OCI-LY1 (cell line): ENCODE results near the gene MAD2L1BP.
"Not testable (repeated sequence)": the region's sequence is repeated elsewhere in the genome, so short reads cannot be mapped to it uniquely, and the experiment has no call there.

Experiments used
- H2AFZ ChIP-seq: fragments of 200-600 bp; sonication (generic), shearing (Covaris generic); 2 replicates; pipeline ENCODE4 v1.6.0; 2014; ENCODE audit warnings: antibody characterized with exemption, mild to moderate bottlenecking, low read length
- H3F3A ChIP-seq: fragments of 200-600 bp; sonication (generic), shearing (Covaris generic); 2 replicates; pipeline ENCODE4 v1.6.0; 2014; ENCODE audit warnings: mild to moderate bottlenecking, antibody characterized with exemption, low read length, moderate library complexity; ENCODE audit not compliant: insufficient read depth
- H3K27ac ChIP-seq: fragments of 200-600 bp; sonication (generic); 2 replicates; pipeline ENCODE4 v1.5.1; 2014; ENCODE audit warnings: low read length, mixed run types, mild to moderate bottlenecking, low read depth; ENCODE audit not compliant: poor library complexity, severe bottlenecking
- H3K27me3 ChIP-seq: fragments of 200-600 bp; sonication (generic); 2 replicates; pipeline ENCODE4 v1.6.0; 2014; ENCODE audit warnings: antibody characterized with exemption, mild to moderate bottlenecking, low read length, moderate library complexity; ENCODE audit not compliant: insufficient read depth
- H3K36me3 ChIP-seq: fragments of 200-600 bp; sonication (generic); 2 replicates; pipeline ENCODE4 v1.6.1; 2014; ENCODE audit warnings: mild to moderate bottlenecking, antibody characterized with exemption, low read length, moderate library complexity, mixed read lengths; ENCODE audit not compliant: insufficient read depth
- H3K4me1 ChIP-seq: fragments of 200-600 bp; sonication (generic); 2 replicates; pipeline ENCODE4 v1.5.1; 2014; ENCODE audit warnings: mild to moderate bottlenecking, low read length, moderate library complexity; ENCODE audit not compliant: insufficient read depth, severe bottlenecking
- H3K4me2 ChIP-seq: fragments of 200-600 bp; sonication (generic), shearing (Covaris generic); 2 replicates; pipeline ENCODE4 v1.6.1; 2014; ENCODE audit warnings: low read length
- H3K4me3 ChIP-seq: fragments of 200-600 bp; sonication (generic); 2 replicates; pipeline ENCODE4 v1.5.1; 2014; ENCODE audit warnings: low read length, low read depth, mild to moderate bottlenecking, mixed read lengths; ENCODE audit not compliant: poor library complexity, severe bottlenecking
- H3K79me2 ChIP-seq: fragments of 200-600 bp; shearing (Covaris generic); 2 replicates; pipeline ENCODE4 v1.6.1; 2016; ENCODE audit warnings: mixed run types, low read length, mixed read lengths; ENCODE audit not compliant: insufficient read depth
- H3K9ac ChIP-seq: fragments of 200-600 bp; sonication (generic), shearing (Covaris generic); 2 replicates; pipeline ENCODE4 v1.6.1; 2014; ENCODE audit warnings: mild to moderate bottlenecking, low read length, mixed read lengths
- H3K9me2 ChIP-seq: fragments of 200-600 bp; sonication (generic), shearing (Covaris generic); 2 replicates; pipeline ENCODE4 v1.6.1; 2014; ENCODE audit warnings: low read depth, mild to moderate bottlenecking, low read length, mixed read lengths
- H3K9me3 ChIP-seq: fragments of 200-600 bp; shearing (Covaris generic); 2 replicates; pipeline ENCODE4 v1.6.1; 2014; ENCODE audit warnings: low read length, mixed read lengths
- H4K20me1 ChIP-seq: fragments of 200-600 bp; sonication (generic), shearing (Covaris generic); 2 replicates; pipeline ENCODE4 v1.6.0; 2016; ENCODE audit warnings: mild to moderate bottlenecking, low read length; ENCODE audit not compliant: insufficient read depth
- EZH2 ChIP-seq: fragments of 200-600 bp; sonication (generic), shearing (Covaris generic); IDR thresholded peaks from 2 replicates; pipeline ENCODE4 v1.8.0; 2017; ENCODE audit warnings: borderline replicate concordance, mixed run types, mild to moderate bottlenecking, antibody characterized with exemption, low read length, moderate library complexity, mixed read lengths
- TF ChIP-seq, protein P1 (sequence below): fragments of 200-600 bp; sonication (generic), shearing (Covaris generic); IDR thresholded peaks from 2 replicates; pipeline ENCODE4 v1.5.1; 2017; ENCODE audit warnings: mild to moderate bottlenecking, antibody characterized with exemption, low read length, moderate library complexity, mixed read lengths

MAD2L1BP gene

DNA sequence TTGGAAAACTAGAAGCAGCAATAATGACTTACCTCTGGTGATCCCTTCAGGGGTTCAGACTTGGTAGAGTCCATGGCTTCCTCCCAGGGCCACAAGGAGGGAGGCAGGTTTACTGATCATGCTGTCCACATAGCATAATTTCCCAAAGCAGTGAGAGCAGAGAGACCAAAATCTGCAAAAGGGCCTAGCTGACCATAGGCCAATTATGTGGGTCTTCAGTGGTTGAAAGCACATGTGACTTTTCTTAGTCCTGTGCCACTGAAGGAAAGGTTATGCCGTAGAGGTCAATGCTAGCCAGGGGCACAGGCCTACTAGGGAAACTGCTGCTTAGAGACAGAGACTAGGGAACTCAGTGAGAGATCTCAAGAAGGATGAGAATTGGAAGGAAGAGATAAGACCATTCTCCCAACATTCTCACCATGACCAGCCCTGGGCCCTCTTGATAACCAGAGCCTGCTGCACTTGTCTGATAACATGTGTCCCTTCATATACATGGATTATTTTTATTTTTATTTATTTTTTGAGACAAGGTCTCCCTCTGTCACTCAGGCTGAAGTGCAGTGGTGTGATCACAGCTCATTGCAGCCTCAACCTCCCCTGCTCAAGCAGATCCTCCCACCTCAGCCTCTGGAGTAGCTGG lies 4.5 kb upstream of the MAD2L1BP start:
- Histone ChIP-seq H3F3A (no peaks in the 10 kb centered on the region), H4K20me1 (no peaks in the 10 kb centered on the region), H3K27ac (peak overlapping the region; percentile 97), H3K9ac (no peak overlapping the region; the same call in 1 of the 2 replicates), H3K4me1 (peaks cover 38% of the 10 kb centered on the region), H3K9me3 (no peaks in the 10 kb centered on the region), H3K9me2 (no peaks in the 10 kb centered on the region), H3K79me2 (peaks cover 3% of the 10 kb centered on the region), H3K36me3 (peaks cover 8% of the 10 kb centered on the region; the same call in 1 of the 2 replicates), H2AFZ (no peak overlapping the region), H3K27me3 (no peaks in the 10 kb centered on the region), H3K4me2 (no peak overlapping the region), H3K4me3 (no peak overlapping the region)
- TF ChIP-seq, protein P1, sequence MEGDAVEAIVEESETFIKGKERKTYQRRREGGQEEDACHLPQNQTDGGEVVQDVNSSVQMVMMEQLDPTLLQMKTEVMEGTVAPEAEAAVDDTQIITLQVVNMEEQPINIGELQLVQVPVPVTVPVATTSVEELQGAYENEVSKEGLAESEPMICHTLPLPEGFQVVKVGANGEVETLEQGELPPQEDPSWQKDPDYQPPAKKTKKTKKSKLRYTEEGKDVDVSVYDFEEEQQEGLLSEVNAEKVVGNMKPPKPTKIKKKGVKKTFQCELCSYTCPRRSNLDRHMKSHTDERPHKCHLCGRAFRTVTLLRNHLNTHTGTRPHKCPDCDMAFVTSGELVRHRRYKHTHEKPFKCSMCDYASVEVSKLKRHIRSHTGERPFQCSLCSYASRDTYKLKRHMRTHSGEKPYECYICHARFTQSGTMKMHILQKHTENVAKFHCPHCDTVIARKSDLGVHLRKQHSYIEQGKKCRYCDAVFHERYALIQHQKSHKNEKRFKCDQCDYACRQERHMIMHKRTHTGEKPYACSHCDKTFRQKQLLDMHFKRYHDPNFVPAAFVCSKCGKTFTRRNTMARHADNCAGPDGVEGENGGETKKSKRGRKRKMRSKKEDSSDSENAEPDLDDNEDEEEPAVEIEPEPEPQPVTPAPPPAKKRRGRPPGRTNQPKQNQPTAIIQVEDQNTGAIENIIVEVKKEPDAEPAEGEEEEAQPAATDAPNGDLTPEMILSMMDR: no peak
- TF ChIP-seq EZH2: no peak

DNA sequence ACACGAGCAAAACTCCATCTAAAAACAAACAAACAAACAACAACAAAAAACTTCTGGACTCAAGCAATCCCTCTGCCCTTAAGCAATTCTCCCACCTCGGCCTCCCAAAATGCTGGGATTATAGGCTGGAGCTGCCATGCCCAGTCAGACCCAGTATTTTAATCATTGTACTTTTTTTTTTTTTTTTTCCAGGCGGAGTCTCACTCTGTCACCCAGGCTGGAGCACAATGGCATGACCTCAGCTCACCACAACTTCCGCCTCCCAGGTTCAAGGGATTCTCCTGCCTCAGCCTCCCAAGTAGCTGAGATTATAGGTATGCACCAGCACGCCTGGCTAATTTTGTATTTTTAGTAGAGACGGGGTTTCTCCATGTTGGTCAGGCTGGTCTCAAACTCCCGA lies 2.6 kb upstream of the MAD2L1BP start:
- peaks cover 43% of the 10 kb centered on the region for H3K4me1 ChIP-seq
- not testable (repeated sequence) for H4K20me1 ChIP-seq, H3K4me2 ChIP-seq, H3K9me2 ChIP-seq, H3F3A ChIP-seq, H3K9ac ChIP-seq, H2AFZ ChIP-seq, H3K36me3 ChIP-seq, H3K79me2 ChIP-seq, H3K27me3 ChIP-seq, H3K4me3 ChIP-seq, H3K27ac ChIP-seq, H3K9me3 ChIP-seq

DNA sequence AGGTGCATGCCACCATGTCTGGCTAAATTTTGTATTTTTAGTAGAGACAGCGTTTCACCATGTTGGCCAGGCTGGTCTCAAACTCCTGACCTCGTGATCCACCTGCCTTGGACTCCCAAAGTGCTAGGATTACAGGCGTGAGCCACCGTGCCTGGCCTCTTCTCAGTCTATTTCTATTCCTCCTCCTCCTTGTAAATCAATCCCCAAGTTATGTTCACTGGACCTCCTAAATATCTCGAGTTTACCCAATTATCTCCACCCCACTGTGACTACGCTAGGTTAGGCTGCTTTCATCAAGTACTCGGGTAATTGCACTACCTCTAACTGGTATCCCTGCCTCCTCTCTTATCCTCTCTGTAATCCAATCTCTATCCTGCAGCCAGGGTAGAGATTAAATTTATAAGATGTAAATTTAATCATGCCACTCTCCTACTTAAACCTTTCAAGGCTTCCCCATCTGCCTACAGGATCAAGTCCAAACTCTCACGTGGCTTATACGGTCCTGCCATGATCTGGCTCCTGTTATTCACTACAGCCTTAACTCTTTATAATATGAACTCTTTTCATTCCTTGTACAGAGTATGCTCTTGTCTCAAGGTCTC lies 837 bp upstream of the MAD2L1BP start:
- H3K36me3 ChIP-seq: peaks cover 22% of the 10 kb centered on the region
- H3K79me2 ChIP-seq: peaks cover 10% of the 10 kb centered on the region
- peak overlapping the region; percentile 74 for H3K27ac ChIP-seq
- no peak overlapping the region for H2AFZ ChIP-seq
- H3K4me1 ChIP-seq: peaks cover 44% of the 10 kb centered on the region
- H4K20me1 ChIP-seq: no peaks in the 10 kb centered on the region
- peak overlapping the region; percentile 99; the same call in 1 of the 2 replicates for H3K4me2 ChIP-seq
- H3K27me3 ChIP-seq: no peaks in the 10 kb centered on the region
- H3K9me3 ChIP-seq: no peaks in the 10 kb centered on the region
- no peak overlapping the region; the same call in 1 of the 2 replicates for H3K9ac ChIP-seq
- TF ChIP-seq, protein P1: no peak
- TF ChIP-seq EZH2: no peak
- no peak overlapping the region for H3K4me3 ChIP-seq
- no peaks in the 10 kb centered on the region for H3K9me2 ChIP-seq
- no peaks in the 10 kb centered on the region for H3F3A ChIP-seq

DNA sequence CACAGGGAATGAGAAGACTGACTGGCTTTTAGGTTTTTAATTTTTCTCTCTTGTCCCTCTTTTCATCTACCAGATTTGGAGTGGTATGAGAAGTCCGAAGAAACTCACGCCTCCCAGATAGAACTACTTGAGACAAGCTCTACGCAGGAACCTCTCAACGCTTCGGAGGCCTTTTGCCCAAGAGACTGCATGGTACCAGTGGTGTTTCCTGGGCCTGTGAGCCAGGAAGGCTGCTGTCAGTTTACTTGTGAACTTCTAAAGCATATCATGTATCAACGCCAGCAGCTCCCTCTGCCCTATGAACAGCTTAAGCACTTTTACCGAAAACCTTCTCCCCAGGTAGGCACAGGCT lies 644 bp downstream of the MAD2L1BP start:
- H3K27me3 ChIP-seq: no peaks in the 10 kb centered on the region
- peak overlapping the region; percentile 99 for H3K4me2 ChIP-seq
- H3K4me1 ChIP-seq: peaks cover 32% of the 10 kb centered on the region
- peaks cover 36% of the 10 kb centered on the region for H3K36me3 ChIP-seq
- no peaks in the 10 kb centered on the region for H3K9me2 ChIP-seq
- H3K4me3 ChIP-seq: peak overlapping the region; percentile 98
- H3K9ac ChIP-seq: peak overlapping the region; percentile 99
- peak overlapping the region; percentile 74 for H3K27ac ChIP-seq
- H3K79me2 ChIP-seq: peaks cover 10% of the 10 kb centered on the region
- H2AFZ ChIP-seq: no peak overlapping the region
- no peak for TF ChIP-seq EZH2
- TF ChIP-seq, protein P1: no peak
- no peaks in the 10 kb centered on the region for H4K20me1 ChIP-seq
- no peaks in the 10 kb centered on the region for H3K9me3 ChIP-seq
- no peaks in the 10 kb centered on the region for H3F3A ChIP-seq
